ENCODE data around the gene RMI2. TPM values are rescaled to one million over a fixed set of nuclear protein-coding genes. Genes with fewer than 3 reads are reported as not detected.

Gene RMI2
- total RNA-seq, 1 donor from 2014 or later, result 8.4 TPM

GRCh38 chr16:11309895-11310633 lies 35.2 kb upstream of the RMI2 start:
- DNase-seq (ENCODE audit: low spot score), result no peak

- no peak for DNase-seq (ENCODE audit: low spot score)
These were observed 34.7 kb upstream of the RMI2 start for GRCh38 chr16:11310634-11310977.

- DNase-seq (ENCODE audit: low spot score), result no peak
These were observed 34.2 kb upstream of the RMI2 start for GRCh38 chr16:11310997-11311561.

GRCh38 chr16:11312718-11313492 lies 32.4 kb upstream of the RMI2 start:
- DNase-seq (ENCODE audit: low spot score), result no peak

GRCh38 chr16:11313493-11314308 lies 31.6 kb upstream of the RMI2 start:
- DNase-seq (ENCODE audit: low spot score), result no peak

GRCh38 chr16:11314309-11314894 lies 30.9 kb upstream of the RMI2 start:
- DNase-seq (ENCODE audit: low spot score), result no peak

- no peak for DNase-seq (ENCODE audit: low spot score)
These were observed 29.7 kb upstream of the RMI2 start for GRCh38 chr16:11315510-11315909.

GRCh38 chr16:11316331-11317015 lies 28.8 kb upstream of the RMI2 start:
- DNase-seq (ENCODE audit: low spot score), result no peak

- DNase-seq (ENCODE audit: low spot score), result no peak
These were observed 26.4 kb upstream of the RMI2 start for GRCh38 chr16:11318817-11319216.

- DNase-seq (ENCODE audit: low spot score), result no peak
These were observed 25.6 kb upstream of the RMI2 start for GRCh38 chr16:11319529-11320146.

- DNase-seq (ENCODE audit: low spot score), result no peak
These were observed 25.1 kb upstream of the RMI2 start for GRCh38 chr16:11320170-11320569.

- no peak for DNase-seq (ENCODE audit: low spot score)
These were observed 23.6 kb upstream of the RMI2 start for GRCh38 chr16:11321662-11322061.

- DNase-seq (ENCODE audit: low spot score), result no peak
These were observed 22.4 kb upstream of the RMI2 start for GRCh38 chr16:11322823-11323222.

GRCh38 chr16:11323551-11324336 lies 21.5 kb upstream of the RMI2 start:
- no peak for DNase-seq (ENCODE audit: low spot score)

- no peak for DNase-seq (ENCODE audit: low spot score)
These were observed 19.7 kb upstream of the RMI2 start for GRCh38 chr16:11325404-11326083.

GRCh38 chr16:11326084-11326736 lies 19.0 kb upstream of the RMI2 start:
- no peak for DNase-seq (ENCODE audit: low spot score)

GRCh38 chr16:11326737-11327276 lies 18.5 kb upstream of the RMI2 start:
- DNase-seq (ENCODE audit: low spot score), result no peak

Measured in ureter (tissue), 1 donor.